Loucy (cell line): ENCODE data around the gene QRFP.

ENCODE experiments used
- H2AFZ ChIP-seq: fragments of 200-600 bp; sonication (generic); 2 replicates; pipeline ENCODE4 v1.6.0; 2016; ENCODE audit warnings: antibody characterized with exemption, mild to moderate bottlenecking, low read length, moderate library complexity
- H3F3A ChIP-seq: fragments of 200-600 bp; 2 replicates; pipeline ENCODE4 v1.6.0; 2016; ENCODE audit warnings: antibody characterized with exemption, low read depth, mild to moderate bottlenecking
- H3K27me3 ChIP-seq: fragments of 200-600 bp; sonication (generic); 2 replicates; pipeline ENCODE4 v1.6.1; 2014; ENCODE audit warnings: low read length, mild to moderate bottlenecking; ENCODE audit not compliant: insufficient read depth, poor library complexity, severe bottlenecking
- H3K36me3 ChIP-seq: fragments of 200-600 bp; sonication (generic); 2 replicates; pipeline ENCODE4 v1.6.1; 2016; ENCODE audit warnings: low read length; ENCODE audit not compliant: insufficient read depth
- H3K4me1 ChIP-seq: fragments of 200-600 bp; sonication (generic); 2 replicates; pipeline ENCODE4 v1.5.1; 2014; ENCODE audit warnings: low read length, mild to moderate bottlenecking; ENCODE audit not compliant: insufficient read depth, poor library complexity, severe bottlenecking
- H3K4me2 ChIP-seq: fragments of 200-600 bp; sonication (generic); 2 replicates; pipeline ENCODE4 v1.6.0; 2014; ENCODE audit warnings: antibody characterized with exemption, low read length, low read depth, mild to moderate bottlenecking; ENCODE audit not compliant: poor library complexity, severe bottlenecking
- H3K4me3 ChIP-seq: fragments of 200-600 bp; sonication (generic); 2 replicates; pipeline ENCODE4 v1.5.1; 2014; ENCODE audit warnings: low read length, mild to moderate bottlenecking, mixed read lengths; ENCODE audit not compliant: poor library complexity, severe bottlenecking
- H3K79me2 ChIP-seq: fragments of 200-600 bp; sonication (generic); 2 replicates; pipeline ENCODE4 v1.6.1; 2014; ENCODE audit warnings: low read length; ENCODE audit not compliant: insufficient read depth
- H3K9ac ChIP-seq: fragments of 200-600 bp; sonication (generic); 2 replicates; pipeline ENCODE4 v1.6.0; 2014; ENCODE audit warnings: mild to moderate bottlenecking, low read depth, low read length, moderate library complexity; ENCODE audit not compliant: poor library complexity, severe bottlenecking
- H3K9me2 ChIP-seq: fragments of 200-600 bp; sonication (generic); replicated peaks from 2 replicates; pipeline ENCODE4 v1.6.1; 2016; ENCODE audit warnings: low read depth, low read length, mixed read lengths
- H3K9me3 ChIP-seq: fragments of 200-600 bp; sonication (generic); 2 replicates; pipeline ENCODE4 v1.6.1; 2014; ENCODE audit warnings: mild to moderate bottlenecking, antibody characterized with exemption, low read length, low read depth; ENCODE audit not compliant: insufficient read depth
- H4K20me1 ChIP-seq: fragments of 200-600 bp; sonication (generic); 2 replicates; pipeline ENCODE4 v1.6.0; 2014; ENCODE audit warnings: antibody characterized with exemption, low read length, mild to moderate bottlenecking; ENCODE audit not compliant: insufficient read depth, poor library complexity, severe bottlenecking
- EZH2phosphoT487 ChIP-seq: fragments of 200-600 bp; IDR thresholded peaks from 2 replicates; pipeline ENCODE4 v1.6.1; 2018; ENCODE audit warnings: antibody characterized with exemption, mild to moderate bottlenecking, moderate library complexity, borderline replicate concordance
- TF ChIP-seq, protein P1 (sequence below): fragments of 200-600 bp; sonication (generic); conservative IDR thresholded peaks from 2 replicates; pipeline ENCODE4 v1.5.1; 2014; ENCODE audit warnings: mild to moderate bottlenecking, antibody characterized with exemption, low read length

QRFP gene

DNA sequence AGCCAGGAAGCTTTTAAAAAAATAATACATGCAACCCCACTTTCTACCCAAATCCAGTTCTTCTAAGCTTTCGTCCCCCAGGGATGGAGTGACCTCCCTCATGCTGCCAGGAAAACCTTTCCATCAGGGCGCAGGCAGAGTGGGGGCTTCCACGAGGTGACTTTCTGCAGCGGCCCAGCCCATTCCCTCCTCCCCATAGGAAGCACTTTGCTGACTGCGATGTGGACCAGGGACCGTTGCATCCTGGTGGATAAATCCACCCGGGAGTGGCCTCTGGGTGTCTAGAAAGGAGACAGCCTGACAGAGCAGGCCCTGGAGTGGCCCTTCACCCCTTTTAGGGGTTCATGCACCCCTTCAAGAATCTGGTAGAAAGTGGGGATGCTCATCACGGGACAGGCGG is 1.6 kb downstream of the QRFP start:
- TF ChIP-seq, protein P1, sequence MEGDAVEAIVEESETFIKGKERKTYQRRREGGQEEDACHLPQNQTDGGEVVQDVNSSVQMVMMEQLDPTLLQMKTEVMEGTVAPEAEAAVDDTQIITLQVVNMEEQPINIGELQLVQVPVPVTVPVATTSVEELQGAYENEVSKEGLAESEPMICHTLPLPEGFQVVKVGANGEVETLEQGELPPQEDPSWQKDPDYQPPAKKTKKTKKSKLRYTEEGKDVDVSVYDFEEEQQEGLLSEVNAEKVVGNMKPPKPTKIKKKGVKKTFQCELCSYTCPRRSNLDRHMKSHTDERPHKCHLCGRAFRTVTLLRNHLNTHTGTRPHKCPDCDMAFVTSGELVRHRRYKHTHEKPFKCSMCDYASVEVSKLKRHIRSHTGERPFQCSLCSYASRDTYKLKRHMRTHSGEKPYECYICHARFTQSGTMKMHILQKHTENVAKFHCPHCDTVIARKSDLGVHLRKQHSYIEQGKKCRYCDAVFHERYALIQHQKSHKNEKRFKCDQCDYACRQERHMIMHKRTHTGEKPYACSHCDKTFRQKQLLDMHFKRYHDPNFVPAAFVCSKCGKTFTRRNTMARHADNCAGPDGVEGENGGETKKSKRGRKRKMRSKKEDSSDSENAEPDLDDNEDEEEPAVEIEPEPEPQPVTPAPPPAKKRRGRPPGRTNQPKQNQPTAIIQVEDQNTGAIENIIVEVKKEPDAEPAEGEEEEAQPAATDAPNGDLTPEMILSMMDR: no peak
- no peak for TF ChIP-seq EZH2phosphoT487
- no peaks in the 10 kb centered on the region for H3K9me3 ChIP-seq
- H3K9me2 ChIP-seq: no peaks in the 10 kb centered on the region
- H3K36me3 ChIP-seq: no peaks in the 10 kb centered on the region; the same call in 1 of the 2 replicates
- H4K20me1 ChIP-seq: no peaks in the 10 kb centered on the region
- no peak overlapping the region for H3K9ac ChIP-seq
- H3K27me3 ChIP-seq: no peaks in the 10 kb centered on the region
- no peak overlapping the region for H2AFZ ChIP-seq
- no peak overlapping the region for H3K4me3 ChIP-seq
- H3K4me2 ChIP-seq: no peak overlapping the region
- H3K79me2 ChIP-seq: no peaks in the 10 kb centered on the region
- H3F3A ChIP-seq: no peaks in the 10 kb centered on the region
- H3K4me1 ChIP-seq: no peaks in the 10 kb centered on the region

- Histone ChIP-seq H3K4me1 (no peaks in the 10 kb centered on the region), H4K20me1 (no peaks in the 10 kb centered on the region), H3K9ac (no peak overlapping the region), H3F3A (no peaks in the 10 kb centered on the region), H3K4me2 (no peak overlapping the region), H3K27me3 (no peaks in the 10 kb centered on the region), H2AFZ (no peak overlapping the region), H3K4me3 (no peak overlapping the region), H3K9me3 (no peaks in the 10 kb centered on the region), H3K79me2 (no peaks in the 10 kb centered on the region), H3K9me2 (no peaks in the 10 kb centered on the region), H3K36me3 (no peaks in the 10 kb centered on the region; the same call in 1 of the 2 replicates)
- TF ChIP-seq EZH2phosphoT487: no peak
- TF ChIP-seq, protein P1: no peak
These were observed 2.1 kb downstream of the QRFP start for GRCh38 chr9:130894546-130894945.

- H2AFZ ChIP-seq: no peak overlapping the region
- H3K4me2 ChIP-seq: no peak overlapping the region
- no peaks in the 10 kb centered on the region for H3K27me3 ChIP-seq
- TF ChIP-seq EZH2phosphoT487: no peak
- TF ChIP-seq, protein P1: no peak
- no peaks in the 10 kb centered on the region for H4K20me1 ChIP-seq
- no peaks in the 10 kb centered on the region for H3K9me2 ChIP-seq
- H3K4me3 ChIP-seq: no peak overlapping the region
- H3F3A ChIP-seq: no peaks in the 10 kb centered on the region
- H3K9me3 ChIP-seq: no peaks in the 10 kb centered on the region
- H3K79me2 ChIP-seq: no peaks in the 10 kb centered on the region
- H3K4me1 ChIP-seq: no peaks in the 10 kb centered on the region
- H3K36me3 ChIP-seq: no peaks in the 10 kb centered on the region; the same call in 1 of the 2 replicates
- H3K9ac ChIP-seq: no peak overlapping the region
These were observed 3.1 kb downstream of the QRFP start for GRCh38 chr9:130893341-130894101.
